HG02970 (cell line): ENCODE data around the gene ARHGEF38.

Experiments
- ATAC-seq: cut with Tn5 transposase; IDR thresholded peaks from one replicate; pipeline ENCODE4 v1.9.1; 2021; ENCODE audit warnings: mild to moderate bottlenecking, moderate library complexity, moderate number of reproducible peaks; ENCODE audit not compliant: unreplicated experiment, low FRiP score

Gene ARHGEF38

DNA sequence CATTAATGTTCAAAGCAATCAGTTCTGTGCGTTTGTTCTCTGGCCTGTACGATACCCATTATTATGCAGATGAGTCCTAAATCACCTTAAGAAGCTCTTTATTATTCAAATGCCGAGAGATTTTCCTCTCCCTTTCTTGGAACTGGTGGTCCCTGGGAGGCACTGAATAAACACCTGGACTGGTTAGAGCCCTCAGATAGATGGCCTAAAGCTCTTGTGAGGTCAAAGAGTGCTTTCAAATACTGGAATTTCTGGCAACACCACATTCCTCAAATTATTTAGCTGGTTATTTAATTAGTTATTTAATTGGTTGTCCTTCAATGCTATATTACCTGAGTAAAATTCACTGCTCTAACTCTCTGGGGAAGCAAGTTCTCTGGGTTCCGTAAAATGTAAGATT, 3.0 kb downstream of the ARHGEF38 start:
- no peak for ATAC-seq

DNA sequence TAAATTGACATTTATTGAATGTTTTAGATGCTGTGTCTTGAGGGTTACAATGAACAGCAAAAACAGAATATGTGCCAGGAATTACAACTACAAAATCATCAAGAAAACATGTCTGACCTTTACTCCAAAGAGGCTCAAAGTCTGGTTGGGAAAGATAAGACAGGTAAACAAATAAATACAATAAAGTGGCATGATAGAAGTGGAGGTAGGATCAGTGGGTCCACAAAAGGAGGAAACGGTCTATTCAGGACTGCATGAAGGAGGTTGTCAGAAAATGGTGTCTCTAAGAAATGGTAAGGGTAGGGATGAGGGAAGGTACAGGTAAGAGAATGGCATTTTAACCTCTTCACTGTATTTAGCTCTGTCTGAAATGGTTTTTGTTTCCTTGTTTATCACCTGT, 3.8 kb downstream of the ARHGEF38 start:
- ATAC-seq, result no peak

DNA sequence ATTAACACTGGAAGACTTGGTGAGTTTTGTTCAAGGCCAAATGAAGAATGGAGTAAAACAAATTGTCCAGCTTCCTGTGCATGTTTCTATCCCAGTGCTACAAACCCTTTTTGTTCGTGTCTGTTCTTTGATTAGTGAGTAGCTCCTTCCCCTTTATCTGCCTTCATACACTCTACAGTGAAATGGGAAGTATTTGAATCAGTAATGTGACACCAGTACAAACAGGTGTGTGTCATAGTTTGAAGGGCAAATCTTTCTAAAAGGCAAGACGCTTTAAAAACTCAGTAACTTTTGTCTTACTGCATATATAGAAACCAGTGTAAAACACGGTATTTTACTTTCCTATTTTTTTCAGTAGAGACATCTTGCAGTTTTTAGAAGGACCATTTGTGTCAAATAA, 5.9 kb downstream of the ARHGEF38 start:
- ATAC-seq, result no peak

DNA sequence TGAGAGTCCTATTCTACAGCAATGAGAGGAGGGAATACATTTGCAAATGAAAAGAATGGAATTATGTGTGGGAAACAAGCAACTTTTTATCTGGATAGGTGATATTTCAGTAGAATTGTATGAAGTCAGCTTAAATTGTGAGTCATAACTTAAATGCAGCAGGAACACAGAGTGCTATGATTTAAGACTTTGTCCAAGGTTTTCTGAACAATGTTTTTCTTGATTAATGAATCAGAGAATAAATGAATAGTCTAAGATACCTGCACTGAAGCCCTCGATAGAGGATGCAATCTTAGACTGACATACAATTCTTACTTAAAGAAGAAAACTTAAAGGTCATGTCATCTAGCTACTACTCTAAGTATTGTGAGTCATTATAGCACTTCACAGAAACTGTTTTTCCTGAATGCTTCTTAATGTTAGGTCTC, 8.0 kb downstream of the ARHGEF38 start:
- no peak for ATAC-seq

DNA sequence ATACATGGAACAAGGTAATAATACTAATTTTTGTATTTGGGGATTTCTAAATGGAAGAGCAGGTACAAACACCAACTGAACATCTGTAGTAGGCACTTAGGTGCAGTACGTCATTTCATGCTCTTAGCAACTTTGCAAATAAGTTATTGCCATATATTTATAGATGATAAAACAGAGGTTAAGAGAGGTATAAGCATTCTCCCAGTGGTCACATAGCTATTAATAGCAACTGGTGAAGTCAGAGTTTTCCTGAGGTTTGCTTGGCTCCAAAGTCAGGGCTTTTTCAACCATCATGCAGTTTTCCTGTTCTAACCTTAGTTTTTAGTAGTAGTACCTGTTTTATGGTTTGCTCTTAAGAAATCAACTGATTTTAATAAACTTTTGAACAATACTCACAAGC, 10.9 kb downstream of the ARHGEF38 start:
- ATAC-seq, result no peak

DNA sequence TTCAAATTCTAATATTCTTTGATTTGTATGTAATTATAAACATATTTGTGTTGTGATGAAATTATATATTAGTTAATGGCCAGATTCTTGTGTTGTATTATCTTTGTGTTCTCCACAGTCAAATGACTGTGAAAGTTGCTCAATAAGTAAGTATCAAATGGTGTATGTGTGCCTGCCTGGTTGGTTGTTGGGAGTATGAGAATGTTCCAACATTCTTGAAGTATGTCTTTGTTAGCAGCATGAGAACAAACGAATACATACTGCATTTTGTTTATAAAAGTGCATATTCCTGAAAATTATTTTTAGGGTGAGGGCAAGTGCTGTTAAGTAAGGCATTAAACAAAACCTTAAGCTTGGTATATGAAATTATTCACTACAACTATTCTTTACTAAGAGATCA, 16.2 kb downstream of the ARHGEF38 start:
- no peak for ATAC-seq

DNA sequence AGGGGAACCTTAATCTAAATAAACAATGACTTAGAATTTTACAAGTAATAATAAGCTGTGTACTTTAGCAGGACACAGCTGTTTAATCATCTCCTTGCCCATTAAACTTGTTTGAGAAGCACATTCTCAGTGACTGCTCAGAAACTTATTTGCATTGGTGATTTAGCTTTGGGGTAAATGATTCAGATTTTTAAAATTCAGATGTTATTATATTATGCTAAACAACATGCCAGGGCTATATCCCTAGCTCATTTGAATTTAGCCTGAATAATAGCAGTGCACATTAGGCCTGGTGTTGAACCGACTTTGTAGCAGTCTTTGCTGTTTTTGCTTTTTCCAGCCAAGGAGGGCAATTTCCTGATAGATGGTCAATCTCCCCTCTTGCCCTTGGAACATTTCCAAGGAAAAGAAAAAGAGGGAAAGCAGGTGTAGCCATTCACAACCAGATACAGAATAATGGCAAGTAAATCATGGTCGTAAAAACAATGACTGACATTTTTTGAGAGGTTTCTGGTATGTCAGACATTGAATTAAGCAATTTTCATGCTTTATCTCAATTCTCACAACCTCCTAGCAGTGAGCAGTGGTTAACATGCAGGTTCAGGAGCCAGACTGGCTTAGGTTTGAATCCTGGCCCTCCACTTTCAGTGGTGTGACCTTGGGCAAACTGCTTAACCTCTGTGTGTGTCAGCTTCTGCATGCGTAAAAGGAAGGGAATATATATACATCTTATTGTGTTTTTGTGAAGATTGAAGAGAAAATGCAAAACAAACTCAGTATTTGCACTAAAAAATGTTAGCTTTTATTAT, 16.8 kb downstream of the ARHGEF38 start:
- ATAC-seq, result no peak

DNA sequence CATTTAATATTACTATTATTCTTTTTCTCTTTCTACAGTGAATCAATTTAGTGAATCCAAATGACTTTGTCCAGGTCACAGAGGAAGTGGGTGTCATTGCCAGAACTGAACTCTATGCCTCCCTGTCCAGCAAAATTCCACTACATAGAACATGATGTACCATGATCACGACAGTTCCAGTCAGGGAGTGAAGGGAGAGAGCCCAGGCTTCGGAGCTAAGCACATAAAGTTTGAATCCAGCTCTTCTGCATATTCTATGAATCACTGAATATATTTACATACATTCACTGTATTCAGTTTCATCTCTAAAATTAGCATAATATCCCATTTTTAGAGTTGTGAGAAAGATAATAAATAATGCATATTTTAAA, 17.4 kb downstream of the ARHGEF38 start:
- ATAC-seq, result no peak

DNA sequence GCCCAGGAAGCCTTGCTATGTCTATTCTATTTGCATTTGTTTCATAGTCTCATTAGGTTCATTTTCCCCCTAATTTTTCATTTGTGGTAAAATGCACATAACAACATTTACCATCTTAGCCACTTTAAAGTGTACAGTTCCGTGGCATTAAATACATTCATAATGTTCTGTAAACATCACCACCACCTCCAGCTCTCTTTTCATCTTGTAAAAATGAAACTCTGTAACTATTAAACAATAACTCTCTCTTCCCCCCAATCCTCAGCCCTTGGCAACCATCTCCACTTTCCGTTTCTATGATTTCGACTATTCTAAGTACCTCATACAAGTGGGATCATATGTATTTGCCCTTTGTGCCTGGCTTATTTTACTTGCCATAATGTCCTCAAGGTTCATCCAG, 19.9 kb downstream of the ARHGEF38 start:
- ATAC-seq, result no peak

DNA sequence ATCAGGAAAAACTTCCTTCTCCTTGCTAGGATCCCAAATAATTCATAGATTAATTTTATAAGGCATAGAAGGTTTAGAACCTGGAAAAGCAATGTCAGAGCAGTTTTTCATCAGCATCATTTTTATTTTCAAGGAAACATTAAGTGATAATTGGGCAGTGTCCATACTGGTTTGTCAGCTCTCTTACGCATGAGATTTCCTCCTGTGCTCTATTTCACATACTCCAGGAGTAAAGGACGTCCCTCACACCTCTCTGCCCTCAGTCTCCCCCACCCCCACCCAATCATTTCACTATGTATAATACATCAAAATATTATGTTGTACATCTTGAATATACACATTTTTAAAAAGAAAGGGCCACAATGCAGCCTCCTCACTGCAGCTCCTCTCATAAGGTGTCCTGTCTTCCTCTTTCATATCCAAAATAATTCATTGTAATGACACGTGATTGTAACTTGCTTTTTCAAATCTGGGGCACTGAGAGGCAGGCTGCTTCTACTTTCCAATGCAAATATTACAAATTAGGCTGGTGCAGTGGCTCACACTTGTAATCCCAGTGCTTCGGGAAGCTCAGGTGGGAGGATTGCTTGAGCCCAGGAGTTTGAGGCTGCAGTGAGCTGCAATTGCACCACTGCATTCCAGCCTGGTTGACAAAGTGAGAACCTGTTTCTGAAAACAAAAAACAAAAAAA, 34.4 kb downstream of the ARHGEF38 start:
- ATAC-seq, result no peak

DNA sequence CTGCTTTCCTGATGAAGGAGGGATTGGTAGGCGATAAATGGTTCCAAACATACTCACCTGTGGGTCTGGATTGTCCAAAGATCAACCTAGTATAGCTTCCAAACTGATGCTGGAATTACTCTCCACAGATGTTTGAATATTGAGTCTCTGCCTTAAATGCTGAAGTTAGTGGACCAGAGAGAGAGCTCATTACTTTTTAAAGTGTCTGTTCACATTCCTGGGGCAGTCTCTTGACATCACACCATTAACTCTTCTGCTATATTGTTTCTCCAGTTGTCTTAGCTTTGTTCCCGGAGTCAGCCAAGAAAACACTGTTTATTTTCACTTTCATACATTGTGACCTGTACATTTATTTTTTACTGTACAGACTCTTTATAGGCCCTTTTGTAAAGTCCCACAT, 35.4 kb downstream of the ARHGEF38 start:
- no peak for ATAC-seq

DNA sequence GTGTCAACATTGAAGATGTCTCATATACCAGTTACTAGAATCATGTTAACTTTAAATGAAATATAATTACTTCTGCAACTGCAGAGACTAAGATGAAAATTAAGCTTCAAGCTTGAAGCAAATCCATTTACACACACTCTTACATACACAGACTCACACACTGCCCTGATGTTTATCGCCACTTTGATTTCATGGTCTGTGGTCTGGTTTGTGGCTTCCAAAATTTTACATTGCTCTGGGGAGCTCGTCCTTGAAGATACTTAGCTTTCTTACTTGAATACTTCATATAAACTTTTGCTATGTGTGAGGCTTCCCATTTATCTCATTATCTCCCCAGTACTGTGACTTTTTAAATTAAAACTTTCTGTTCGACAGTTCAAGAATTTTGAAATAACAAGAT, 35.8 kb downstream of the ARHGEF38 start:
- ATAC-seq, result no peak

DNA sequence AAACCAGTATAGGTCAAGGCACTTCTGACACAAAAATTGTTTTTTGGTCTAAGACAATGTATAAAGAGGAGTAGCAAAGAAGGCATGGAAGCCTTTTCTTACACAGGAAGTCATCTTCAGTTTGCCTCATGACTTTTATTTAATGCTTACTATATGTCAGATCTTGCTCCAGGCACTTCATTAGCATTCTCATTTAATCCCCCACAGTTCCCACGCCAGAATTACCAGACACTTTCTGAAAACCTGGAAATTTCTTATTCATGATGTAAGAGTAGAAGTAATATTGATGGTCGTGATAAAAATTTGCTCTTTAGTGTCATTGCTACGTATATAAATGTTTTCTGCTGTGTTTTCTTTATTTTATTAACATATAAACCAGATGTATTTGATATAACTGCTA, 39.2 kb downstream of the ARHGEF38 start:
- ATAC-seq, result no peak

DNA sequence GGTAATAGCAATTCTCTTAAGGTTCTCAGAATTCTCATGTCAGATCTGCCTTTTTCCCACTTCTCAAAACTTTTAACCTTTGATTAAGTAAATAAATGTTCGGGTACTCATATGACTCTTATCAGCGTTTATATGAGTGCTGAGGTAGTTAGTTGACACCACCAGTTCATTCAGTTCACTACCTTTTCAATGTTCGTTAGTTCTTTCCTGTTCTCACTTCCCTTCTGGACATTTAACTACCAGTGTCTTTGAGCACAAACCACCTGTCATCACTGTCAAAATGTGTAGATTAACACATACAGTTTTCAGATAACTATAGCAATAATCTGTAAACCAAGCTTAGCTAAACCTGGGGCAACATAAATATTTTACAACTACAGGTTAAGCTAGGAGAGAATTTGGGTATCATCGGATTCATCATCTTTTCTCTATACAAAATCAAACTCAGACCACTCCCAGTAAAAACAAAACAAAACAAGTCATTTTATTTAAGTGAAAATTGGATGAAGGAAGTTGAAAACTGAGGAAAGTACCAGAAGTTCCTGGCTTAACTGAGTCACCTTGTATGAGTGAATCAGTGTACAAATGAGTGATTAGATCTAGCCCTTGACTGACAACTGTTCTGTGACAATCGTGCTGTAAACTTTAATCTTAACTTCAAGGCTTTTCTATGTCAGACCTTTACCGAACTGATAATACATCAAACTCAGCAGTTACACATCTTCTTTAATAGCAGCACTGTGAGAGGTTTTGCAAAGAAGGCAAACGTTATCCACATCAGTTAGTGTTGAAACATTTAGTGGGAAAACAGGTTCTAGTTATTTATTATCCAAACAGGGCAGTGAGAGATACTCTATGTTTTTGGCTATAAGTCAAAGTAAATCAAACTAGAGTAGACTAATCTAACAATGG, 41.9 kb downstream of the ARHGEF38 start:
- ATAC-seq, result peak; percentile 82

DNA sequence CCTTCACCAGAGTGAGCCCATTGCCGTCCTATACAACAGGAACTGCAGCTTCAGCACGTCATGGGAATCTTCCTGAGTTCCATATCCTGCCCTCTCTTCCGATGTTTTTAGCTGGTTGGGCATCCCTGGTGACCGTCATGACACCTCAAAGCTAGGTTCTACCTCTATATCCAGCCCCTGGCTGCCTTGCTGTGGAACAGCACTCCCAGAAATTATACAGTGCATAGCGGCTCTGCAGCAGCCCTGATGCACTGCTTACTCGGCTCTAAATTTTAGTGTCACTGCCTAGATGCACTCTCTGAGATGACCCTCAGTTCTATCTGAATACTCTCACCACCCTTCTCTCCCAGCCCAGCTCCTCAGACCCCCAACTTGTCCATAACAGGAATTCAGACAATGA, 44.3 kb downstream of the ARHGEF38 start:
- no peak for ATAC-seq

DNA sequence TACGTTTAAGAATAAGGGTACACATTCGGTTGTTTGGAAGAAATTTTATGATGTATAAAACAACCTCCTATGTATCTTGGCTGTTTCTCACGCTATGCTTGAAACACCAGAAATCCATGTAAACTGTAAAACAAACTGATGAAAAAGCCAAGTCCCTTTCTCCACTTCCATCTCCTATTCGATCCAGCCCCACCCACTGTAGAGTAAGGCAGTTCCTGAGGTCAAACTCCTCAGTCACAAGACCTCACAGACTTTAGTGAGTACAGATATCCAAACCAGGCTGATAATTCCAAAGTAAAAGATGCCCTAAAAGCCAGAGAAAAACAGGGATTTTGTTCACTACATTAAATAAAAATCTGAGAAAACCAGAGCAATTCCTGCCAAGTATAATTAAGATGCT, 45.6 kb downstream of the ARHGEF38 start:
- ATAC-seq, result no peak

DNA sequence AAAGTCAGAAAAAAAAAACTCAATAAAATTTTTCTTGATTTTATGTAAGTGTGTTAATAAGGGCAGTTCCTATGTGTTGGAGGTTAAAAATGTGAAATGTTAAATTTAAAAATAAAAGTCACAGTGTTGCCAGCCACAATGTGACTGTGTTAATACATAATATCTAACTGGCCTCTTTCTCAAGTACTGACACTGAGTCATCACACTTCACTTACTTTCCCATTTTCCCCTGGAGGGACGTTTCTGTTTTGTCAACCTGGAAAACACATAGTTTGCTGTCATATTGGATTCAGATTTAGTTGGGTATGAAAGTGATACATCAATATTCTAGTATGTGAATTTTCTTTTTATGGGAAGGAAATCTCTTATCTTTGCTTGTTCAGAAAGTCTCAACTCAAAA, 46.4 kb downstream of the ARHGEF38 start:
- ATAC-seq, result no peak

DNA sequence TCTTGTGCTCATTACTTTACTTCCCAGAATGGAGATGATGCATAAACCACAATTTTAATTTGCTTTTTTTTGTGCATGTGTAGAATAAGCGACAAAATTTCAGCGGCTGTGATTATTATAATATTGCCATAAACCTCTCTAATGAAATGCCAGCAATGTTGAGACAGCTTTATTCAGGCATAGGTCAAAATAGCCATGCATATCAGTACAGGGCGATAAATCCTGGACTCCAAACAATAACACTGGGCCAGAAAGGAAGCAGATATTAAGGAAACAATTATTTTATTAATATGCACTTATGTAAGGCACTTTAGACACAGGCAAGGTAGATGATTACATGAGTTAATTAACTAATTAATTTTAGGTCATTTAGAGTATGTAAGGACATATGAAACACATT, 47.1 kb downstream of the ARHGEF38 start:
- ATAC-seq, result no peak

DNA sequence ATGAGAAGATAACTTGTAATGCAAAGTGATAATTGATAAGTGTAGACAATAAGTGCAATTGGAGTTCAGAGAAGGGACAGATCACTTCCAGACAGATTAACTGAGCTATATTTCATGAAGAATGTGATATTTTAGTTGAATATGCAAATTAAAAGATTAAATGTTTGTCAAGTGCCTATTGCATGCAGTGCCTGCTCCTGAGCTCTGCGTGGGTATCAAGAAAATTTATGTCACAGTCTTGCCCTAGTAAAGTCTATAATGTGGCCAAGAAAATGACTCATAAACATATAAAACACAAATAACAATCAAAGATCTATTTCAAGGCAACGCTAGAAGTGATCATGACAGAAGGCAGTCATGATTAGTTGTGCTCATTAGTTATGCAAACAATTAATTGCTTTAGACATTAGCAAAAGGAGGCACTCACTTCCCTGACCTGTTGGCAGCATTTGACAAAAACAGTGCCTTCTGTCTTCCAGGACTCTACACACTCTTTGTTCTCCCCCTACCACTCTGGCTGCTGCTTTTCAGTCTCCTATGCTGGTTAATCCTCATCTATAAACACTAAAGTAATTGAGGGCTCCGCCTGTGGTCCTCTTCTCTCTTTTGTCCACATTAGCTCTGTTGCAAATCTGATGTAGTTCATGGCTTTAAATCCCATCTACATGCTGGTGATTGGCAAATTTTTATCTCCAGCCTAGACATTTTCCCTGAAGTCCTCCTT, 47.7 kb downstream of the ARHGEF38 start:
- ATAC-seq, result no peak

DNA sequence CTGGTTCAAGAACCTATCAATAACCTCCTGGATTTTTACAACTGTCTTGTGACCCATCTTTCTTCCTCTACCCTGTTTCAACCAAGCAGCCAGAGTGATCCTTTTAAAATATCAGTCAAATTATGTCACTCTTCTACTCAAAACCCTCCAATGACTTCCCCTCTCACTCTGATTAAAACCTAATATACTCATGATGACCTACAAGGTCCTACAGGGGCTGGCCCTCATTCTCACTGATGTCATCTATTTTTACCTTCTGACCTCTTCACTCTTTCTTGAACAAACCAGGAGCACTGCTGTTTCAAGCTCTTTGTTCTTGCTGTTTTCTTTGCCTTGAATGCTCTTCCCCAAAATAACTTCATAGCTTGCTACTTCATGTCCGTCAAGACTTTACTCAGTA, 48.5 kb downstream of the ARHGEF38 start:
- ATAC-seq, result no peak

DNA sequence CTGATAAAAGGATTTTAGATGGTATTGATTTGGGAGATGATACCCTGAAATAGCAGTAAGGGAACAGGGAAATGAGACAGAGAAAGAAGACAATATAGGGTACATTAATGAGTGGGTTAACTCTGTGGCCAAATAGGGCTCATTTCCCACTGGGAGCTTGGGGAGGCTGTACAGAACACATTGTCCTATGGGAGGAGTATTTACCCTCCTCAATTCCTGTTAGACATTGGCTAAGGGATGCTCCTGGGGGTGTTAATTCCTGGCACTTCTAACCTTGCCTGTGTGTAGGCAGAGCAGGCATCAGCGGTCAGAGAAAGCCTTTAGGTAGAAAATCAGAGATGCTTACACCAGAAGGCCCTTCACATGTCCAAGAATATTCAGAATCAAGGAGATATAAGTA, 49.0 kb downstream of the ARHGEF38 start:
- no peak for ATAC-seq
